Ovary (tissue), 3 donors: ENCODE measurements around the gene FADD.

Source experiments
- CTCF ChIP-seq, 3 donors: fragments of 450-650 bp in 2 of 3; fragments of 200-600 bp in 1 of 3; IDR thresholded peaks; one replicate each; pipeline versions ENCODE4 v1.5.1 to v1.8.0; 2016 to 2022; ENCODE audit warnings: antibody characterized with exemption in 3 of 3, mild to moderate bottlenecking in 1 of 3
- EP300 ChIP-seq: sonication (generic); formaldehyde crosslinking; IDR thresholded peaks from one replicate; pipeline ENCODE4 v1.6.1; 2017; ENCODE audit warnings: antibody characterized with exemption
- POLR2A ChIP-seq: fragments of 450-650 bp; IDR thresholded peaks from one replicate; pipeline ENCODE4 v1.6.1; 2017; ENCODE audit warnings: antibody characterized with exemption, mild to moderate bottlenecking, moderate library complexity
- donor health status: DM: no; HTN: no; CAD: no.

DNA sequence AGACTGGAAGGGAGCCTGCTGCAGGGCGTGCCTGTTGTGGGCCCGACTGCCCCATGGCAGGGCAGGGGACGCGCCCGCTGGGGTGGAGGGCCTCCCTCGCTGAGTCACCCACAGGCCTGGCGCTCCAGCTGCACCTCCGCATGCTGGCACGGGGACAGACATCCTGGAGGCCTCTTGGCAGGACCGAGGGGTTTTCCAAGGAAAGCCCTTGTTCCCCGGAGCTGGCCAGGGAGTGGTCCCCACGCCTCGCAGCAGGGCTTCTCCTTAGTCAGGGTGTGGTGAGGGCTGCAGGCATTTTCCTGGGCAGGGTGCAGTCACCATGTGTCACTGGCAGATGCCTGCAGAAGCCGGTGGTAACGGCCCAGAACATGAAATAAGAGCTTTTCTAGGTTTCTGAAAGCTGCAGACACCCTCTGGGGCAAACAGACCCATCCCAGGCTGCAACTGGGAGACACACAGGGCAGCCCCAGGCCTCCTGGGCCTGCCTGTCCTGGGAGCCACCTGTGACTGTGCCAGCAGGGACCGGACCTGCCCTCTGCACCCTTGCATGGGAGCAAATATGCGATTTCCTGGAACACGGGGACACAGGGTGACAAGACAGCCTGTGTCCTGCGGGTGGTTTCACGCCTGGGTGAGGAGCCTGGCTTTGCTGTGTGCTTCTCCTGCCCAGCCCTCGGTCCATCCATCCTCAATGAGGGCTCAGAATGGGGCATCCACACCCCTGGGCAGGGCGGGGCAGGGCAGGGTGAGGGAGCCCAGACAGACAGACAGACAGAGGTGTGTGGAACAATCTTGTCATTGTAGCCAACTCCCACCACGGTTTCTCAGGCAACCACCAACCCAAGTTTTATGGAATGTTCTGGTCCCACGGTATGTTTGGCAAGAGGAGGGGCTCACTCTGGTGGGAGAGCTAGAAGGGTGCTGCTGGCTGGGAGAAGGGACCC lies 43.2 kb upstream of the FADD start:
- TF ChIP-seq POLR2A (no peak), CTCF (IDR thresholded peaks at IDR 0.05) (no peak), EP300 (no peak)
